PFSK-1 (cell line): ENCODE measurements around the gene TPRX1.

Source experiments
- REST ChIP-seq, 2 experiments: IDR thresholded peaks; 2 replicates each; pipeline versions ENCODE4 v1.6.1 to v1.8.0; 2011 to 2012; ENCODE audit warnings: low read depth in 2 of 2, low read length in 2 of 2, control low read depth in 1 of 2, inconsistent platforms in 1 of 2, mild to moderate bottlenecking in 1 of 2, moderate library complexity in 1 of 2; ENCODE audit not compliant: insufficient read depth in 1 of 2
- SIN3A ChIP-seq: IDR thresholded peaks from 2 replicates; pipeline ENCODE4 v1.6.1; 2012; ENCODE audit warnings: mild to moderate bottlenecking, low read length, moderate library complexity, borderline replicate concordance; ENCODE audit not compliant: insufficient read depth

DNA sequence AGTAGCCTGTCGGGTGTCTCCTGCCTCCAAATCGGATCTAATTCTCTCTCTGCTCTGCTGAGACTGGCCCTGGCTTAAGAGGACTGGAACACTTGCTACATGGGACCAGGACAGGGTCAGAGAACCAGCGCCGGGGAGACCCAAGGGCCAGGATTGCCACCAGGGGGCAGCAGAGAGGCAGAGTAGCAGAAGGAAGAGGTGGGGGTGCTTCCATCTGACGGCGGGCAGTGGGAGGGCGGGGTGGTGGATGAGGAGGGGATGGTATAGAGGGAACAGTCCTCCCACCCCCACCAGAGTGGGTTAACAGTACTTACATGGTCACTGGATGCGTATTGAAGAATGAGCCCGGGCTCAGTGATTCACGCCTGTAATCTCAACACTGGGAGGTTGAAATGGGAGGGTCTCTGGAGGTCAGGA is 13.9 kb downstream of the TPRX1 start:
- no peak for TF ChIP-seq REST (IDR thresholded peaks at IDR 0.05; ENCODE audit: insufficient read depth in 1 of 2, low read depth in 2 of 2, low read length in 2 of 2)
- TF ChIP-seq SIN3A = no peak
